H1 (cell line): Measurements from ENCODE around the gene STT3A. TPM values are rescaled to one million over a fixed set of nuclear protein-coding genes. Genes with fewer than 3 reads are reported as not detected.

Experiments used
- CTCF ChIA-PET: fragments of 300-600 bp; sonication (Branson Sonifier 250); formaldehyde crosslinking; loops from one replicate; lab custom pipeline; 2021; ENCODE audit not compliant: partially characterized antibody; lab: Charles Lee
- POLR2A ChIA-PET: fragments of 300-600 bp; sonication (Branson Sonifier 250); formaldehyde crosslinking; loops from one replicate; lab custom pipeline; 2021; ENCODE audit warnings: inconsistent platforms; ENCODE audit not compliant: partially characterized antibody; lab: Charles Lee
- DNase-seq, 2 experiments: peaks; one replicate each; pipeline versions ENCODE4 v3.0.0 to v3.0.0-alpha.2; 2010 to 2022; ENCODE audit warnings: low spot score in 2 of 2, low read depth in 1 of 2, mixed read lengths in 1 of 2
- FAIRE-seq: peaks from 2 replicates; lab custom pipeline; 2011; peaks lifted over from hg19 to GRCh38; lab: Jason Lieb, UNC
- H2AFZ ChIP-seq: 2 replicates; pipeline ENCODE4 v1.8.1; 2012; ENCODE audit warnings: low read length, inconsistent platforms
- H2AK5ac ChIP-seq: 2 replicates; pipeline ENCODE4 v1.6.1; 2013; ENCODE audit warnings: low read depth, low read length
- H2BK120ac ChIP-seq: replicated peaks from 2 replicates; pipeline ENCODE3; 2013; ENCODE audit warnings: low read depth, low read length, inconsistent platforms
- H2BK12ac ChIP-seq: 2 replicates; pipeline ENCODE4 v1.6.1; 2013; ENCODE audit warnings: low read depth, low read length
- H2BK15ac ChIP-seq: 2 replicates; pipeline ENCODE4 v1.6.1; 2013; ENCODE audit warnings: low read length
- H2BK20ac ChIP-seq: 2 replicates; pipeline ENCODE4 v1.6.1; 2013; ENCODE audit warnings: low read length
- H2BK5ac ChIP-seq: 2 replicates; pipeline ENCODE4 v1.6.1; 2013; ENCODE audit warnings: low read depth, low read length
- H3K14ac ChIP-seq: 2 replicates; pipeline ENCODE4 v1.6.1; 2013; ENCODE audit warnings: inconsistent platforms; ENCODE audit not compliant: insufficient read length
- H3K18ac ChIP-seq: 2 replicates; pipeline ENCODE4 v1.6.1; 2013; ENCODE audit warnings: low read length; ENCODE audit errors: extremely low read depth
- H3K23ac ChIP-seq: 2 replicates; pipeline ENCODE4 v1.6.1; 2013; ENCODE audit warnings: inconsistent platforms; ENCODE audit not compliant: insufficient read length
- H3K23me2 ChIP-seq: 2 replicates; pipeline ENCODE4 v1.6.1; 2013; ENCODE audit warnings: low read depth, low read length
- H3K27ac ChIP-seq: 2 replicates; pipeline ENCODE4 v1.6.1; 2011; ENCODE audit warnings: low read depth, low read length, inconsistent platforms
- H3K27me3 ChIP-seq, 4 experiments: replicated peaks in 1 of 4; 1 replicate in 1 of 4; 2 replicates in 3 of 4; pipeline versions ENCODE4 v1.6.1 to v1.8.1; 2011 to 2013; ENCODE audit warnings: low read length in 3 of 4, mild to moderate bottlenecking in 3 of 4, inconsistent platforms in 2 of 4, mixed read lengths in 2 of 4, moderate library complexity in 1 of 4; ENCODE audit not compliant: control insufficient read depth in 3 of 4, insufficient read depth in 3 of 4; ENCODE audit errors: extremely low read depth in 1 of 4
- H3K36me3 ChIP-seq, 4 experiments: 2 replicates each; pipeline versions ENCODE4 v1.6.1 to v1.8.1; 2011 to 2013; ENCODE audit warnings: mild to moderate bottlenecking in 4 of 4, low read length in 3 of 4, moderate library complexity in 2 of 4, control low read depth in 1 of 4, inconsistent platforms in 1 of 4; ENCODE audit not compliant: insufficient read depth in 4 of 4, control insufficient read depth in 2 of 4
- H3K4ac ChIP-seq: replicated peaks from 2 replicates; pipeline ENCODE3; 2013; ENCODE audit warnings: low read length, low read depth, mixed read lengths, inconsistent platforms; ENCODE audit not compliant: insufficient read length
- H3K4me1 ChIP-seq, 4 experiments: replicated peaks in 1 of 4; 1 replicate in 1 of 4; 2 replicates in 3 of 4; pipeline versions ENCODE4 v1.6.1 to v1.8.1; 2011 to 2013; ENCODE audit warnings: low read length in 3 of 4, inconsistent platforms in 2 of 4, mixed read lengths in 1 of 4; ENCODE audit not compliant: insufficient read depth in 4 of 4, control insufficient read depth in 3 of 4
- H3K4me2 ChIP-seq, 2 experiments: 2 replicates each; pipeline versions ENCODE4 v1.6.1 to v1.8.1; 2011 to 2013; ENCODE audit warnings: low read depth in 2 of 2, low read length in 2 of 2, control low read depth in 1 of 2, inconsistent platforms in 1 of 2, mild to moderate bottlenecking in 1 of 2; ENCODE audit not compliant: insufficient read depth in 1 of 2
- H3K4me3 ChIP-seq, 4 experiments: fragments of 200-600, 300-600 bp in 1 of 4; sonication (generic), shearing (Covaris generic), sonication (Bioruptor Twin) in 1 of 4; 2 replicates each; pipeline versions ENCODE4 v1.5.1 to v1.8.1; 2011 to 2016; ENCODE audit warnings: low read length in 4 of 4, low read depth in 3 of 4, control low read depth in 2 of 4, inconsistent platforms in 2 of 4, mild to moderate bottlenecking in 2 of 4, mixed read lengths in 1 of 4, moderate library complexity in 1 of 4; ENCODE audit not compliant: insufficient read depth in 2 of 4; ENCODE audit errors: extremely low read depth in 1 of 4
- H3K56ac ChIP-seq: replicated peaks from 2 replicates; pipeline ENCODE3; 2013; ENCODE audit warnings: low read depth, mild to moderate bottlenecking, mixed read lengths, low read length, inconsistent platforms; ENCODE audit not compliant: insufficient read length
- H3K79me1 ChIP-seq: 2 replicates; pipeline ENCODE4 v1.6.1; 2013; ENCODE audit warnings: low read depth, low read length, control low read depth
- H3K79me2 ChIP-seq, 2 experiments: 2 replicates each; pipeline versions ENCODE4 v1.6.1 to v1.8.1; 2012 to 2013; ENCODE audit warnings: low read length in 2 of 2, mild to moderate bottlenecking in 2 of 2, inconsistent platforms in 1 of 2; ENCODE audit not compliant: insufficient read depth in 2 of 2, control insufficient read depth in 1 of 2
- H3K9ac ChIP-seq, 4 experiments: replicated peaks in 1 of 4; 1 replicate in 1 of 4; 2 replicates in 3 of 4; pipeline versions ENCODE4 v1.6.1 to v1.8.1; 2011 to 2013; ENCODE audit warnings: low read depth in 3 of 4, low read length in 3 of 4, control low read depth in 2 of 4, mild to moderate bottlenecking in 2 of 4, moderate library complexity in 2 of 4, inconsistent platforms in 1 of 4; ENCODE audit errors: extremely low read depth in 1 of 4
- H3K9me3 ChIP-seq, 2 experiments: 2 replicates each; pipeline versions ENCODE4 v1.6.1 to v1.8.1; 2012 to 2013; ENCODE audit warnings: mild to moderate bottlenecking in 2 of 2, moderate library complexity in 2 of 2, control low read depth in 1 of 2, inconsistent platforms in 1 of 2, low read depth in 1 of 2, low read length in 1 of 2, mixed read lengths in 1 of 2; ENCODE audit not compliant: insufficient read depth in 2 of 2
- H4K20me1 ChIP-seq, 2 experiments: replicated peaks in 1 of 2; 2 replicates each; pipeline versions ENCODE3 to v1.8.1; 2011 to 2013; ENCODE audit warnings: inconsistent platforms in 2 of 2, low read length in 2 of 2, mild to moderate bottlenecking in 1 of 2; ENCODE audit not compliant: insufficient read depth in 2 of 2, control insufficient read depth in 1 of 2
- H4K5ac ChIP-seq: 2 replicates; pipeline ENCODE4 v1.6.1; 2013; ENCODE audit warnings: low read length, low read depth, mixed read lengths, inconsistent platforms; ENCODE audit not compliant: insufficient read length
- H4K8ac ChIP-seq: 2 replicates; pipeline ENCODE4 v1.8.0; 2013; ENCODE audit warnings: mild to moderate bottlenecking, moderate library complexity, low read length, inconsistent platforms; ENCODE audit not compliant: insufficient read depth; ENCODE audit errors: extremely low read depth
- H4K91ac ChIP-seq: replicated peaks from 2 replicates; pipeline ENCODE3; 2013; ENCODE audit warnings: low read length, mixed read lengths, inconsistent platforms; ENCODE audit not compliant: insufficient read length
- BACH1 ChIP-seq: IDR thresholded peaks from 2 replicates; pipeline ENCODE4 v1.6.1; 2012; ENCODE audit warnings: low read length, improper control_type of control experiment
- CHD1 ChIP-seq: IDR thresholded peaks from 2 replicates; pipeline ENCODE4 v1.6.1; 2012; ENCODE audit warnings: low read depth, low read length, improper control_type of control experiment
- CHD2 ChIP-seq: IDR thresholded peaks from 2 replicates; pipeline ENCODE4 v1.6.1; 2012; ENCODE audit warnings: low read length, improper control_type of control experiment
- EZH2 ChIP-seq: fragments of 200-600 bp; sonication (generic); IDR thresholded peaks from 2 replicates; pipeline ENCODE4 v1.7.1; 2012; ENCODE audit warnings: low read depth, mild to moderate bottlenecking, moderate library complexity, low read length, inconsistent platforms; ENCODE audit not compliant: severe bottlenecking
- MAFK ChIP-seq: IDR thresholded peaks from 2 replicates; pipeline ENCODE4 v1.6.1; 2012; ENCODE audit warnings: low read depth, mild to moderate bottlenecking, improper control_type of control experiment, low read length
- RNF2 ChIP-seq: fragments of 200-900, 300-1000 bp; sonication (generic); IDR thresholded peaks from 2 replicates; pipeline ENCODE4 v1.7.1; 2016; ENCODE audit warnings: borderline replicate concordance, low read depth, mild to moderate bottlenecking, antibody characterized with exemption, low read length; ENCODE audit not compliant: poor library complexity, severe bottlenecking; ENCODE audit errors: missing control alignments
- SIN3A ChIP-seq, 2 experiments: IDR thresholded peaks in 1 of 2; conservative IDR thresholded peaks in 1 of 2; 2 replicates each; pipeline ENCODE4 v1.6.1; 2011 to 2012; ENCODE audit warnings: low read length in 2 of 2, improper control_type of control experiment in 1 of 2, low read depth in 1 of 2, mild to moderate bottlenecking in 1 of 2
- SIRT6 ChIP-seq: IDR thresholded peaks from one replicate; pipeline ENCODE4 v1.7.1; 2012; ENCODE audit warnings: low read length, inconsistent platforms
- SIX5 ChIP-seq: IDR thresholded peaks from 2 replicates; pipeline ENCODE4 v1.6.1; 2011; ENCODE audit warnings: mild to moderate bottlenecking, low read depth, low read length
- SRF ChIP-seq: IDR thresholded peaks from 2 replicates; pipeline ENCODE4 v1.6.1; 2011; ENCODE audit warnings: mild to moderate bottlenecking, low read depth, low read length, moderate library complexity
- TEAD4 ChIP-seq: IDR thresholded peaks from 2 replicates; pipeline ENCODE4 v1.6.1; 2012; ENCODE audit warnings: low read depth, low read length, inconsistent platforms, mixed read lengths
- YY1 ChIP-seq: IDR thresholded peaks from 2 replicates; pipeline ENCODE4 v1.6.1; 2011; ENCODE audit warnings: low read depth, mild to moderate bottlenecking, low read length
- WGBS, 2 experiments: shearing (Covaris generic) in 1 of 2; methylation state at CpG; one replicate each; pipeline versions ENCODE4 v1.1.6 to v1.1.7; 2013 to 2015; ENCODE audit warnings: low lambda C conversion rate in 2 of 2, mixed read lengths in 2 of 2, inconsistent platforms in 1 of 2, low coverage in 1 of 2, missing lambda C conversion rate in 1 of 2; ENCODE audit not compliant: insufficient replicate concordance in 2 of 2, insufficient coverage in 1 of 2, insufficient read length in 1 of 2; ENCODE audit errors: extremely low coverage in 1 of 2, missing lambda C conversion rate in 1 of 2; 5-methylcytosine and 5-hydroxymethylcytosine counted together
- polyA plus RNA-seq, 7 experiments: library from polyadenylated mRNA; depleted of rRNA in 3 of 7; stranded (reverse) in 5 of 7; unstranded in 2 of 7; fragments of >200 nt in 5 of 7; fragments of 200-250 nt in 2 of 7; gene quantifications; 1 replicate in 5 of 7; 2 replicates in 1 of 7; 4 replicates in 1 of 7; pipeline versions ENCODE4 v1.2.1 to v1.2.3, GENCODE V29; 2011 to 2013; ENCODE audit warnings: missing spikeins in 2 of 7, mixed read lengths in 2 of 7
- total RNA-seq: library from RNA; stranded (reverse); fragmentation: NEBNext Ultra II Directional; extraction: Animal tissue kit (Norgen Biotek cat#: 25700); gene quantifications from 2 replicates; pipeline ENCODE4 v1.2.1, GENCODE V29; 2021
- TF ChIP-seq, protein P1 (sequence below): IDR thresholded peaks from 2 replicates; pipeline ENCODE4 v1.6.1; 2012; ENCODE audit warnings: low read length, inconsistent platforms

Gene STT3A
- total and polyA plus RNA-seq, 2 of the 8 experiments (the other 6 are each of a cell fraction or from before 2014, with no cell fraction given) = 173 to 211 TPM

GRCh38 chr11:125586623-125587022, 6.0 kb upstream of the STT3A start:
- H3K4me2 ChIP-seq = no peak overlapping the region
- no peak for TF ChIP-seq YY1
- no peak for TF ChIP-seq MAFK
- TF ChIP-seq RNF2 = no peak
- TF ChIP-seq, protein P1, sequence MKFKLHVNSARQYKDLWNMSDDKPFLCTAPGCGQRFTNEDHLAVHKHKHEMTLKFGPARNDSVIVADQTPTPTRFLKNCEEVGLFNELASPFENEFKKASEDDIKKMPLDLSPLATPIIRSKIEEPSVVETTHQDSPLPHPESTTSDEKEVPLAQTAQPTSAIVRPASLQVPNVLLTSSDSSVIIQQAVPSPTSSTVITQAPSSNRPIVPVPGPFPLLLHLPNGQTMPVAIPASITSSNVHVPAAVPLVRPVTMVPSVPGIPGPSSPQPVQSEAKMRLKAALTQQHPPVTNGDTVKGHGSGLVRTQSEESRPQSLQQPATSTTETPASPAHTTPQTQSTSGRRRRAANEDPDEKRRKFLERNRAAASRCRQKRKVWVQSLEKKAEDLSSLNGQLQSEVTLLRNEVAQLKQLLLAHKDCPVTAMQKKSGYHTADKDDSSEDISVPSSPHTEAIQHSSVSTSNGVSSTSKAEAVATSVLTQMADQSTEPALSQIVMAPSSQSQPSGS = no peak
- no peak for TF ChIP-seq SIX5
- TF ChIP-seq CHD2 = no peak
- TF ChIP-seq CHD1 = no peak
- no peak for TF ChIP-seq SIRT6
- TF ChIP-seq BACH1 = no peak
- no peak for TF ChIP-seq SRF
- no peak for TF ChIP-seq EZH2
- TF ChIP-seq TEAD4 = no peak
- TF ChIP-seq SIN3A (conservative IDR thresholded peaks at IDR 0.05 in 1 of 2, IDR thresholded peaks at IDR 0.05 in 1 of 2; ENCODE audit: low read depth in 1 of 2, low read length in 2 of 2) = no peak

More at GRCh38 chr11:125586623-125587022, 6.0 kb upstream of the STT3A start:
- H4K5ac ChIP-seq = no peak overlapping the region
- H2BK12ac ChIP-seq = no peak overlapping the region
- H3K23ac ChIP-seq = no peak overlapping the region
- FAIRE-seq = no peak
- 90% methylated on average over 3 of the region's 3 CpGs; no CpG with 5 or more reads in 1 of the 2 experiments for WGBS, 2 experiments
- no peak overlapping the region for H3K27ac ChIP-seq
- ChIA-PET CTCF (interaction anchor here (0.6 to 1.2 kb wide), 3 partner anchors 10 to 225 kb away, joined by 3 read pairs; no protein-coding TSS in a partner anchor), POLR2A (interaction anchor here (0.6 kb wide), 1 partner anchor 91 kb away, joined by 3 read pairs; the partner anchor contains the start of gene FEZ1)
- H3K79me2 ChIP-seq = no peaks in the 10 kb centered on the region
- no peaks in the 10 kb centered on the region for H3K9me3 ChIP-seq
- H3K27me3 ChIP-seq = no peaks in the 10 kb centered on the region
- no peak overlapping the region for H2AFZ ChIP-seq
- no peak overlapping the region for H3K18ac ChIP-seq
- no peak overlapping the region for H3K56ac ChIP-seq
- no peak overlapping the region for H4K8ac ChIP-seq
- H2BK5ac ChIP-seq = no peak overlapping the region
- H3K79me1 ChIP-seq = no peaks in the 10 kb centered on the region
- no peak overlapping the region for H2AK5ac ChIP-seq
- no peak overlapping the region for H3K9ac ChIP-seq
- H3K4me1 ChIP-seq = peaks cover 0 to under 1% (median 0%) of the 10 kb centered on the region in 4 experiments; a peak in 1 of 7 replicates
- H2BK15ac ChIP-seq = no peak overlapping the region
- H4K91ac ChIP-seq = no peak overlapping the region
- no peaks in the 10 kb centered on the region for H4K20me1 ChIP-seq
- no peak overlapping the region for H3K14ac ChIP-seq
- H2BK120ac ChIP-seq = no peak overlapping the region
- no peak overlapping the region for H3K4me3 ChIP-seq
- H3K23me2 ChIP-seq = no peaks in the 10 kb centered on the region; the same call in 1 of the 2 replicates
- no peak for DNase-seq
- H3K4ac ChIP-seq = no peak overlapping the region
- H3K36me3 ChIP-seq = peaks cover 9 to 27% (median 17%) of the 10 kb centered on the region in 4 experiments
- no peak overlapping the region for H2BK20ac ChIP-seq
